HEK293 (cell line): ENCODE data around the gene CEP89.
A peak's percentile ranks its signal among the peaks of the same experiment; 100 is the strongest.
"Not testable (repeated sequence)": the region's sequence is repeated elsewhere in the genome, so short reads cannot be mapped to it uniquely, and the experiment has no call there.

Experiments used
- CTCF ChIA-PET: fragments of 350-600 bp; formaldehyde crosslinking; extraction: SDS; loops from one replicate; lab custom pipeline; 2021; ENCODE audit warnings: antibody characterized with exemption; lab: Yijun Ruan, JAX
- POLR2A ChIA-PET: fragments of 300-600 bp; formaldehyde crosslinking; extraction: SDS; loops from one replicate; lab custom pipeline; 2020; ENCODE audit warnings: antibody characterized with exemption, inconsistent platforms; lab: Yijun Ruan, JAX
- H3K27ac ChIP-seq: fragments of 200-500 bp; sonication (Bioruptor generic); 2 replicates; pipeline ENCODE4 v1.5.1; 2014; ENCODE audit warnings: low read depth, low read length, control low read depth, inconsistent platforms; ENCODE audit errors: extremely low read depth
- H3K36me3 ChIP-seq, 2 experiments: fragments of 200-500 bp in 1 of 2; sonication (Bioruptor generic) in 1 of 2; 1 replicate in 1 of 2; 2 replicates in 1 of 2; pipeline ENCODE4 v1.5.1; 2014 to 2017; ENCODE audit warnings: inconsistent platforms in 2 of 2, low read length in 2 of 2; ENCODE audit not compliant: control insufficient read depth in 2 of 2, insufficient read depth in 1 of 2
- H3K4me1 ChIP-seq: fragments of 200-500 bp; sonication (Bioruptor generic); 2 replicates; pipeline ENCODE4 v1.5.1; 2014; ENCODE audit warnings: mild to moderate bottlenecking, low read length, inconsistent platforms; ENCODE audit not compliant: control insufficient read depth, insufficient read depth
- H3K4me3 ChIP-seq: 2 replicates; pipeline ENCODE4 v1.5.1; 2011; ENCODE audit warnings: low read depth, mild to moderate bottlenecking, control low read depth, low read length, moderate library complexity
- H3K9me3 ChIP-seq: fragments of 200-500 bp; sonication (Bioruptor generic); 2 replicates; pipeline ENCODE4 v1.5.1; 2014; ENCODE audit warnings: low read depth, low read length, inconsistent platforms; ENCODE audit not compliant: control insufficient read depth, insufficient read depth
- EGR2 ChIP-seq: fragments of 450-650 bp; formaldehyde crosslinking; IDR thresholded peaks from 2 replicates; pipeline ENCODE4 v1.5.1; 2016; ENCODE audit warnings: low read depth, missing biosample characterization, missing genetic modification characterization
- RBAK ChIP-seq: fragments of 450-650 bp; formaldehyde crosslinking; IDR thresholded peaks from 2 replicates; pipeline ENCODE4 v1.5.1; 2016; ENCODE audit warnings: missing biosample characterization, missing genetic modification characterization
- ZBTB11 ChIP-seq: fragments of 450-650 bp; formaldehyde crosslinking; conservative IDR thresholded peaks from 2 replicates; pipeline ENCODE4 v1.5.1; 2016; ENCODE audit warnings: low read depth, missing biosample characterization, missing genetic modification characterization
- ZBTB44 ChIP-seq: fragments of 450-650 bp; IDR thresholded peaks from 2 replicates; pipeline ENCODE4 v1.5.1; 2018; ENCODE audit warnings: missing biosample characterization, mild to moderate bottlenecking, missing genetic modification characterization
- ZFHX2 ChIP-seq: fragments of 450-650 bp; formaldehyde crosslinking; conservative IDR thresholded peaks from 2 replicates; pipeline ENCODE4 v1.5.1; 2016; ENCODE audit warnings: missing biosample characterization, missing genetic modification characterization
- ZNF202 ChIP-seq: fragments of 450-650 bp; formaldehyde crosslinking; IDR thresholded peaks from 2 replicates; pipeline ENCODE4 v1.5.1; 2016; ENCODE audit warnings: missing biosample characterization, missing genetic modification characterization, borderline replicate concordance
- ZNF221 ChIP-seq: fragments of 450-650 bp; formaldehyde crosslinking; IDR thresholded peaks from 2 replicates; pipeline ENCODE4 v1.5.1; 2017; ENCODE audit warnings: missing biosample characterization, missing genetic modification characterization, borderline replicate concordance
- ZNF24 ChIP-seq: fragments of 450-650 bp; formaldehyde crosslinking; IDR thresholded peaks from 2 replicates; pipeline ENCODE4 v1.5.1; 2016; ENCODE audit warnings: missing biosample characterization, missing genetic modification characterization
- ZNF26 ChIP-seq: fragments of 450-650 bp; formaldehyde crosslinking; IDR thresholded peaks from 2 replicates; pipeline ENCODE4 v1.5.1; 2016; ENCODE audit warnings: missing biosample characterization, missing genetic modification characterization
- ZNF266 ChIP-seq: fragments of 450-650 bp; formaldehyde crosslinking; IDR thresholded peaks from 2 replicates; pipeline ENCODE4 v1.5.1; 2016; ENCODE audit warnings: missing biosample characterization, missing genetic modification characterization, low read depth
- ZNF366 ChIP-seq: fragments of 450-650 bp; formaldehyde crosslinking; conservative IDR thresholded peaks from 2 replicates; pipeline ENCODE4 v1.5.1; 2016; ENCODE audit warnings: missing biosample characterization, missing genetic modification characterization
- ZNF391 ChIP-seq: fragments of 450-650 bp; formaldehyde crosslinking; IDR thresholded peaks from 2 replicates; pipeline ENCODE4 v1.5.1; 2016; ENCODE audit warnings: low read depth, missing biosample characterization, missing genetic modification characterization, borderline replicate concordance
- ZNF449 ChIP-seq: fragments of 450-650 bp; formaldehyde crosslinking; IDR thresholded peaks from 2 replicates; pipeline ENCODE4 v1.5.1; 2017; ENCODE audit warnings: missing biosample characterization, mild to moderate bottlenecking, missing genetic modification characterization, moderate library complexity
- ZNF560 ChIP-seq: fragments of 450-650 bp; formaldehyde crosslinking; IDR thresholded peaks from 2 replicates; pipeline ENCODE4 v1.5.1; 2017; ENCODE audit warnings: missing biosample characterization, missing genetic modification characterization, borderline replicate concordance
- ZNF596 ChIP-seq: fragments of 450-650 bp; IDR thresholded peaks from 2 replicates; pipeline ENCODE4 v1.5.0; 2018; ENCODE audit warnings: missing biosample characterization, mild to moderate bottlenecking, missing genetic modification characterization, moderate library complexity
- ZNF658 ChIP-seq: fragments of 450-650 bp; formaldehyde crosslinking; IDR thresholded peaks from 2 replicates; pipeline ENCODE4; 2016; ENCODE audit warnings: missing biosample characterization, missing genetic modification characterization
- ZSCAN23 ChIP-seq: fragments of 450-650 bp; formaldehyde crosslinking; IDR thresholded peaks from 2 replicates; pipeline ENCODE4 v1.5.1; 2016; ENCODE audit warnings: missing biosample characterization, missing genetic modification characterization

The CEP89 gene

GRCh38 chr19:32837531-32837930, 134.2 kb downstream of the CEP89 start:
- Histone ChIP-seq H3K36me3 (no peaks in the 10 kb centered on the region; a peak in 1 of 3 replicates), H3K27ac (no peak overlapping the region), H3K4me3 (no peak overlapping the region), H3K4me1 (no peaks in the 10 kb centered on the region), H3K9me3 (peaks cover 3% of the 10 kb centered on the region)
- CTCF ChIA-PET: no interaction called here
- POLR2A ChIA-PET: no interaction called here
- TF ChIP-seq ZSCAN23 (tag by site-specific recombination) (no peak), EGR2 (peak; percentile 73), ZBTB11 (tag by site-specific recombination) (no peak), ZNF366 (tag by site-specific recombination) (no peak), ZNF658 (tag by site-specific recombination) (no peak), RBAK (no peak), ZFHX2 (tag by site-specific recombination) (peak; percentile 61), ZNF221 (no peak)

GRCh38 chr19:32833388-32833787, 138.4 kb downstream of the CEP89 start:
- H3K4me1 ChIP-seq, H3K36me3 ChIP-seq, H3K9me3 ChIP-seq, H3K27ac ChIP-seq, H3K4me3 ChIP-seq, POLR2A ChIA-PET: not testable (repeated sequence)
- CTCF ChIA-PET: interaction anchor here (0.6 kb wide), 1 partner anchor 88 kb away, joined by 5 read pairs; no protein-coding TSS in a partner anchor

GRCh38 chr19:32832825-32833224, 138.9 kb downstream of the CEP89 start:
- H3K4me3 ChIP-seq, H3K9me3 ChIP-seq, CTCF ChIA-PET, H3K4me1 ChIP-seq, H3K27ac ChIP-seq, H3K36me3 ChIP-seq, POLR2A ChIA-PET: not testable (repeated sequence)

GRCh38 chr19:32832094-32832493, 139.7 kb downstream of the CEP89 start:
- H3K36me3 ChIP-seq, H3K27ac ChIP-seq, H3K4me1 ChIP-seq, POLR2A ChIA-PET, H3K9me3 ChIP-seq, H3K4me3 ChIP-seq: not testable (repeated sequence)
- CTCF ChIA-PET: interaction anchor here (0.7 kb wide), 1 partner anchor 358 kb away, joined by 7 read pairs; no protein-coding TSS in a partner anchor

GRCh38 chr19:32831611-32832010, 140.1 kb downstream of the CEP89 start:
- POLR2A ChIA-PET: no interaction called here
- H3K36me3 ChIP-seq: no peaks in the 10 kb centered on the region
- no peak overlapping the region for H3K4me3 ChIP-seq
- no peak for TF ChIP-seq ZNF24
- no peak for TF ChIP-seq ZNF596 (tag by site-specific recombination)
- no peak for TF ChIP-seq ZNF391 (tag by site-specific recombination)
- no peak for TF ChIP-seq ZNF449 (tag by site-specific recombination)
- no peak for TF ChIP-seq ZNF26
- no peak for TF ChIP-seq ZNF266 (tag by site-specific recombination)
- no peak for TF ChIP-seq ZNF202 (tag by site-specific recombination)
- TF ChIP-seq ZNF560 (tag by site-specific recombination): no peak
- TF ChIP-seq ZBTB44 (tag by site-specific recombination): no peak

More at GRCh38 chr19:32831611-32832010, 140.1 kb downstream of the CEP89 start:
- CTCF ChIA-PET: interaction anchor here (0.6 kb wide), 1 partner anchor 712 kb away, joined by 5 read pairs; no protein-coding TSS in a partner anchor
- Histone ChIP-seq H3K4me1 (no peaks in the 10 kb centered on the region; the same call in 1 of the 2 replicates), H3K27ac (no peak overlapping the region), H3K9me3 (peaks cover 3% of the 10 kb centered on the region)
